Measurements from ENCODE around the gene TTPAL.

The TTPAL gene

DNA sequence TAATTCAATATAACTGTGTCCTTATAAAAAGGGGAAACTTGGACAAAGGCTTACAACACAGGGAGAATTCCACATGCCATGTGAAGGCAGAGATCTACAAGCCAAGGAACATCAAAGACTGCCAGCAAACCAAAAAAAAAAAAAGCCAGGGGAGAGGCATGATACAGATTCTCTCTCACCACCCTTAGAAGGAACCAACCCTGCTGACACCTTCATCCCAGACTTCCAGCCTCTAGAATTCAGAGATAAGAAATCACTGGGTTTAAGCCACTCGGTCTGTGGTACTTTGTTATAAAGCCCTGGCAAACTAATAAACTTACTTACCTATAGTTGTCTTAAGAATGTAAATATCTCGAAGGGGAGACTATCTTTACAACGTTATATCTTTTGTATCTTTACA, 41.8 kb downstream of the TTPAL start:
- Mint-ChIP-seq H3K4me3 (no peak overlapping the region), H3K27me3 (no peaks in the 10 kb centered on the region), H3K36me3 (peaks cover 9% of the 10 kb centered on the region), H3K4me1 (peaks cover 33% of the 10 kb centered on the region), H3K27ac (peak overlapping the region; percentile 1), H3K9me3 (no peaks in the 10 kb centered on the region)
- ATAC-seq (ENCODE audit: low read depth) = no peak
- no peak for DNase-seq (ENCODE audit: low spot score in 2 of 2)

GRCh38 chr20:44518248-44518647, 42.6 kb downstream of the TTPAL start:
- Mint-ChIP-seq H3K9me3 (no peaks in the 10 kb centered on the region), H3K4me1 (peaks cover 33% of the 10 kb centered on the region), H3K4me3 (no peak overlapping the region), H3K27me3 (no peaks in the 10 kb centered on the region), H3K27ac (peak overlapping the region; percentile 1), H3K36me3 (peaks cover 4% of the 10 kb centered on the region)
- no peak for DNase-seq (ENCODE audit: low spot score in 2 of 2)
- ATAC-seq (ENCODE audit: low read depth) = no peak

- H3K27ac Mint-ChIP-seq = peak overlapping the region; percentile 94
- DNase-seq (ENCODE audit: low spot score in 2 of 2) = no peak
- H3K36me3 Mint-ChIP-seq = peaks cover 2% of the 10 kb centered on the region
- H3K4me1 Mint-ChIP-seq = peaks cover 27% of the 10 kb centered on the region
- H3K4me3 Mint-ChIP-seq = peak overlapping the region; percentile 85
- no peaks in the 10 kb centered on the region for H3K9me3 Mint-ChIP-seq
- ATAC-seq (ENCODE audit: low read depth) = no peak
- no peaks in the 10 kb centered on the region for H3K27me3 Mint-ChIP-seq
Measured at GRCh38 chr20:44520881-44521280, 45.2 kb downstream of the TTPAL start.

- peaks cover 2% of the 10 kb centered on the region for H3K36me3 Mint-ChIP-seq
Measured at GRCh38 chr20:44521484-44522481, 46.1 kb downstream of the TTPAL start, which contains the start of gene SERINC3. SERINC3 (minus strand) TSS chr20:44522070; CDS start chr20:44521951, 119 bp downstream.

DNA sequence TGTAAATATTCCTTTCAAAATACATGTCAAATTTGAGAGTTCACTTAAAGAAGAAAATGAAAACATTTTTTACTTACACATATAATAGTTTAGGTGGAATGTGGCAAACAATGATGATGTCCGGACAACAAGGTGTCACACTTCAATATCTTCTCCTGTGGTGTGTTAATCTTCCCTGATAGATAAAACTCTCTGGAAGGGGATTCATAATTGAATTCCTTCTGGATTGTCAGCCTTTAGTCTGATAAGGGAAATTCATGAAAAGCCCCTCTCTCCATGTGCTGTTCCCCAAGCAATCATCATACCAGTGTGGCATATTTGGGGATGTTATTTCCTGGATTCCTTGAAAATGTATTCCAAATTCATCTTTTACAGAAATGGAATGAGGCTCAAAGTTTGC, 47.2 kb downstream of the TTPAL start:
- Mint-ChIP-seq H3K27ac (peak overlapping the region; percentile 94), H3K4me3 (peak overlapping the region; percentile 85), H3K27me3 (no peaks in the 10 kb centered on the region), H3K36me3 (peaks cover 2% of the 10 kb centered on the region), H3K4me1 (peaks cover 21% of the 10 kb centered on the region), H3K9me3 (no peaks in the 10 kb centered on the region)
- DNase-seq (ENCODE audit: low spot score in 2 of 2) = no peak
- ATAC-seq (ENCODE audit: low read depth) = no peak

More at GRCh38 chr20:44521484-44522481, 46.1 kb downstream of the TTPAL start, which contains the start of gene SERINC3:
- ATAC-seq (ENCODE audit: low read depth) (peak; percentile 90), DNase-seq (ENCODE audit: low spot score in 2 of 2) (peak; percentile 95 to 97)
- no peaks in the 10 kb centered on the region for H3K9me3 Mint-ChIP-seq
- peak within 1 kb of the TSS; percentile 85 for H3K4me3 Mint-ChIP-seq
- peak within 1 kb of the TSS; percentile 94 for H3K27ac Mint-ChIP-seq
- H3K27me3 Mint-ChIP-seq = no peaks in the 10 kb centered on the region
- H3K4me1 Mint-ChIP-seq = peaks cover 27% of the 10 kb centered on the region

- Mint-ChIP-seq H3K27ac (peak overlapping the region; percentile 94), H3K36me3 (peaks cover 2% of the 10 kb centered on the region), H3K27me3 (no peaks in the 10 kb centered on the region), H3K4me3 (no peak overlapping the region), H3K9me3 (no peaks in the 10 kb centered on the region), H3K4me1 (peaks cover 20% of the 10 kb centered on the region)
- DNase-seq (ENCODE audit: low spot score in 2 of 2) (no peak), ATAC-seq (ENCODE audit: low read depth) (no peak)
Measured at GRCh38 chr20:44523746-44524145, 48.1 kb downstream of the TTPAL start.

- DNase-seq (ENCODE audit: low spot score in 2 of 2) = no peak
- H3K9me3 Mint-ChIP-seq = no peaks in the 10 kb centered on the region
- no peaks in the 10 kb centered on the region for H3K36me3 Mint-ChIP-seq
- ATAC-seq (ENCODE audit: low read depth) = no peak
- no peaks in the 10 kb centered on the region for H3K27me3 Mint-ChIP-seq
- H3K27ac Mint-ChIP-seq = no peak overlapping the region
- no peak overlapping the region for H3K4me3 Mint-ChIP-seq
- peaks cover 9% of the 10 kb centered on the region for H3K4me1 Mint-ChIP-seq
Measured at GRCh38 chr20:44526129-44526528, 50.5 kb downstream of the TTPAL start.

GRCh38 chr20:44527716-44528199, 52.1 kb downstream of the TTPAL start:
- Mint-ChIP-seq H3K27me3 (no peaks in the 10 kb centered on the region), H3K9me3 (no peaks in the 10 kb centered on the region), H3K27ac (no peak overlapping the region), H3K4me3 (no peak overlapping the region), H3K4me1 (peaks cover 5% of the 10 kb centered on the region), H3K36me3 (no peaks in the 10 kb centered on the region)
- DNase-seq (ENCODE audit: low spot score in 2 of 2) = no peak
- ATAC-seq (ENCODE audit: low read depth) = no peak

DNA sequence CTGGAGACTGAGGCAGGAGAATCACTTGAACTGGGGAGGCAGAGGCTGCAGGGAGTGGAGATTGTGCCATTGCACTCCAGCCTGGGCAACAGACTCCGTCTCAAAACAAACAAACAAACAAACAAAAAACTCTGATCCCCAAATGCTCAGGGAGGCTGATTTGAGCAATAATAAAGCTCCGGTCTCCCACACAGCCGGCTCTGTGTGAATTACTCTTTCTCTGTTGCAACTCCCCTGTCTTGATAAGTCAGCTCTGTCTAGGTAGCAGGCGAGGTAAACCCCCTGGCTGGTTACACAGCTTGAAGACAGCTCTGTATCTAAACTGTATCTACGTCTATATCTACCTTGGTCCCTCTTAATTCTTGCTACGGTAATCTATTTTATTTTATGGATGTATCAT, 52.6 kb downstream of the TTPAL start:
- DNase-seq (ENCODE audit: low spot score in 2 of 2) (no peak), ATAC-seq (ENCODE audit: low read depth) (no peak)
- H3K4me1 Mint-ChIP-seq = peaks cover 4% of the 10 kb centered on the region
- H3K27me3 Mint-ChIP-seq = no peaks in the 10 kb centered on the region
- no peak overlapping the region for H3K4me3 Mint-ChIP-seq
- no peaks in the 10 kb centered on the region for H3K9me3 Mint-ChIP-seq
- H3K36me3 Mint-ChIP-seq = no peaks in the 10 kb centered on the region
- H3K27ac Mint-ChIP-seq = no peak overlapping the region

- ATAC-seq (ENCODE audit: low read depth) (peak; percentile 19), DNase-seq (ENCODE audit: low spot score in 2 of 2) (no peak)
- Mint-ChIP-seq H3K27me3 (no peaks in the 10 kb centered on the region), H3K4me1 (peaks cover 7% of the 10 kb centered on the region), H3K9me3 (no peaks in the 10 kb centered on the region), H3K4me3 (no peak overlapping the region), H3K27ac (no peak overlapping the region), H3K36me3 (no peaks in the 10 kb centered on the region)
Measured at GRCh38 chr20:44532259-44532980, 56.7 kb downstream of the TTPAL start.

GRCh38 chr20:44532981-44533331, 57.3 kb downstream of the TTPAL start:
- no peak overlapping the region for H3K27ac Mint-ChIP-seq
- no peak overlapping the region for H3K4me3 Mint-ChIP-seq
- no peak for DNase-seq (ENCODE audit: low spot score in 2 of 2)
- no peak for ATAC-seq (ENCODE audit: low read depth)
- H3K27me3 Mint-ChIP-seq = no peaks in the 10 kb centered on the region
- H3K4me1 Mint-ChIP-seq = peaks cover 7% of the 10 kb centered on the region
- H3K36me3 Mint-ChIP-seq = no peaks in the 10 kb centered on the region
- no peaks in the 10 kb centered on the region for H3K9me3 Mint-ChIP-seq

- Mint-ChIP-seq H3K4me3 (no peak overlapping the region), H3K4me1 (peaks cover 7% of the 10 kb centered on the region), H3K36me3 (no peaks in the 10 kb centered on the region), H3K27me3 (no peaks in the 10 kb centered on the region), H3K9me3 (no peaks in the 10 kb centered on the region), H3K27ac (no peak overlapping the region)
- DNase-seq (ENCODE audit: low spot score in 2 of 2) = no peak
- no peak for ATAC-seq (ENCODE audit: low read depth)
Measured at GRCh38 chr20:44533928-44534327, 58.3 kb downstream of the TTPAL start.

DNA sequence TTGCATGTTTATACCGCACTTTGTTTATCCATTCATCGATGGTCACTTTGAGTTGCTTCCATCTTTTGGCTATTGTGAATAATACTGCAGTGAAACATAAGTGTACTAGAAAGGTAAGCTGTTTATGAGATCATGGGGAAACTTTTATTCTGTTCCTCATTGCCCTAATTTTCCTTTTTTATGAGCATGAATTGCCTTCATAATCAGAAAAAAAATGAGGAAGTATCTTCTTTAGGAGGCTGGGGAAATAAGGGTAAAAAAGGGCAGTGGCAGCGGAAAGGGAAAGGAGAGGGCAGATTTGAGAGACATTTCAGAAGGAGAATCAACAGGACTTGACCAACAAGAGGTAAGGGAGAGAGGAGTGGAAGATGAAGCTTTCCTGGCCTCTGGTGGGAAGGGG, 60.5 kb downstream of the TTPAL start:
- peaks cover 7% of the 10 kb centered on the region for H3K4me1 Mint-ChIP-seq
- no peak overlapping the region for H3K27ac Mint-ChIP-seq
- no peak for ATAC-seq (ENCODE audit: low read depth)

GRCh38 chr20:44537993-44538392, 62.3 kb downstream of the TTPAL start:
- no peaks in the 10 kb centered on the region for H3K9me3 Mint-ChIP-seq
- H3K4me1 Mint-ChIP-seq = peaks cover 3% of the 10 kb centered on the region

More for the DNA sequence above, 60.5 kb downstream of the TTPAL start:
- Mint-ChIP-seq H3K4me3 (no peak overlapping the region), H3K36me3 (no peaks in the 10 kb centered on the region), H3K27me3 (no peaks in the 10 kb centered on the region), H3K9me3 (no peaks in the 10 kb centered on the region)
- DNase-seq (ENCODE audit: low spot score in 2 of 2) = no peak

More at GRCh38 chr20:44537993-44538392, 62.3 kb downstream of the TTPAL start:
- Mint-ChIP-seq H3K36me3 (no peaks in the 10 kb centered on the region), H3K27me3 (no peaks in the 10 kb centered on the region), H3K27ac (no peak overlapping the region), H3K4me3 (no peak overlapping the region)
- DNase-seq (ENCODE audit: low spot score in 2 of 2) (no peak), ATAC-seq (ENCODE audit: low read depth) (no peak)

Measured in memory B cell (primary cell).